ENCODE data around the gene TXNRD2. TPM values are rescaled to one million over a fixed set of nuclear protein-coding genes. Genes with fewer than 3 reads are reported as not detected.

TXNRD2 gene
- total and polyA plus RNA-seq, 2 donors (not counting 1 experiment from before 2014, with no cell fraction given), result 24.8 to 36.2 TPM

- H3K36me3 ChIP-seq (replicated peaks in 1 of 2; ENCODE audit: control extremely low read depth in 1 of 2, control insufficient read depth in 1 of 2, extremely low read depth in 1 of 2, insufficient read depth in 2 of 2, low read length in 1 of 2), result no peaks in the 10 kb centered on the region
- peaks cover 0 to 3% of the 10 kb centered on the region in 2 donors for H3K4me1 ChIP-seq (ENCODE audit: control insufficient read depth in 2 of 2, insufficient read depth in 2 of 2, low read length in 2 of 2)
- TF ChIP-seq CTCF (IDR thresholded peaks at IDR 0.05) (no peak), EZH2 (IDR thresholded peaks at IDR 0.05; ENCODE audit: borderline replicate concordance, insufficient read depth, low read depth, low read length, poor library complexity, severe bottlenecking) (no peak)
- no peak overlapping the region for H3K9ac ChIP-seq (ENCODE audit: low read length)
- ChIA-PET CTCF (interaction anchor here (7.2 kb wide), 1 partner anchor 38 kb away, joined by 65 read pairs; no protein-coding TSS in a partner anchor), POLR2A (no interaction called here)
- DNase-seq (no peak), ATAC-seq (ENCODE audit: low read depth) (no peak)
- Mint-ChIP-seq H3K4me3 (no peak overlapping the region), H3K27me3 (no peaks in the 10 kb centered on the region), H3K27ac (no peak overlapping the region), H3K9me3 (ENCODE audit: insufficient read depth) (no peaks in the 10 kb centered on the region), H3K4me1 (peaks cover 12% of the 10 kb centered on the region)
- H2AFZ ChIP-seq (ENCODE audit: insufficient read depth, low read depth, low read length, poor library complexity, severe bottlenecking), result no peak overlapping the region
- no peak overlapping the region for H3K4me2 ChIP-seq (replicated peaks; ENCODE audit: low read depth, low read length, poor library complexity, severe bottlenecking)
- 100% methylated on average over 1 of the region's 4 CpGs for WGBS (ENCODE audit: insufficient coverage)
- H3K79me2 ChIP-seq (ENCODE audit: control insufficient read depth, insufficient read depth, low read length), result no peaks in the 10 kb centered on the region
- H3K27ac ChIP-seq (ENCODE audit: low read length in 2 of 2), result no peak overlapping the region
- intact Hi-C loops (cut with micrococcal nuclease), result no loop called here
- no peaks in the 10 kb centered on the region for H3K9me3 ChIP-seq (ENCODE audit: control extremely low read depth in 1 of 3, control insufficient read depth in 2 of 3, insufficient read depth in 1 of 3, low read length in 2 of 3)
- no peaks in the 10 kb centered on the region for H3K27me3 ChIP-seq (replicated peaks in 1 of 4; ENCODE audit: control extremely low read depth in 1 of 4, control insufficient read depth in 3 of 4, insufficient read depth in 4 of 4, low read length in 3 of 4)
- H3K4me3 ChIP-seq (ENCODE audit: control extremely low read depth in 1 of 5, extremely low read depth in 1 of 5, insufficient read depth in 1 of 5, low read depth in 2 of 5, low read length in 4 of 5), result no peak overlapping the region
- H4K20me1 ChIP-seq (ENCODE audit: control insufficient read depth, insufficient read depth, low read length, poor library complexity, severe bottlenecking), result no peaks in the 10 kb centered on the region
These were observed 34.1 kb upstream of the TXNRD2 start for GRCh38 chr22:19975707-19976035.

GRCh38 chr22:19974935-19975706 lies 33.5 kb upstream of the TXNRD2 start:
- Histone ChIP-seq H3K27me3 (replicated peaks in 1 of 4; ENCODE audit: control extremely low read depth in 1 of 4, control insufficient read depth in 3 of 4, insufficient read depth in 4 of 4, low read length in 3 of 4) (no peaks in the 10 kb centered on the region), H3K79me2 (ENCODE audit: control insufficient read depth, insufficient read depth, low read length) (no peaks in the 10 kb centered on the region), H3K36me3 (replicated peaks in 1 of 2; ENCODE audit: control extremely low read depth in 1 of 2, control insufficient read depth in 1 of 2, extremely low read depth in 1 of 2, insufficient read depth in 2 of 2, low read length in 1 of 2) (no peaks in the 10 kb centered on the region), H3K9ac (ENCODE audit: low read length) (no peak overlapping the region), H2AFZ (ENCODE audit: insufficient read depth, low read depth, low read length, poor library complexity, severe bottlenecking) (no peak overlapping the region), H3K4me1 (ENCODE audit: control insufficient read depth in 2 of 2, insufficient read depth in 2 of 2, low read length in 2 of 2) (peaks cover 0 to 4% of the 10 kb centered on the region in 2 donors), H4K20me1 (ENCODE audit: control insufficient read depth, insufficient read depth, low read length, poor library complexity, severe bottlenecking) (no peaks in the 10 kb centered on the region), H3K4me2 (replicated peaks; ENCODE audit: low read depth, low read length, poor library complexity, severe bottlenecking) (no peak overlapping the region), H3K27ac (ENCODE audit: low read length in 2 of 2) (no peak overlapping the region), H3K9me3 (ENCODE audit: control extremely low read depth in 1 of 3, control insufficient read depth in 2 of 3, insufficient read depth in 1 of 3, low read length in 2 of 3) (no peaks in the 10 kb centered on the region), H3K4me3 (ENCODE audit: control extremely low read depth in 1 of 5, extremely low read depth in 1 of 5, insufficient read depth in 1 of 5, low read depth in 2 of 5, low read length in 4 of 5) (no peak overlapping the region)
- ATAC-seq (ENCODE audit: low read depth), result no peak
- Mint-ChIP-seq H3K9me3 (ENCODE audit: insufficient read depth) (no peaks in the 10 kb centered on the region), H3K4me1 (peaks cover 14% of the 10 kb centered on the region), H3K27ac (no peak overlapping the region), H3K27me3 (no peaks in the 10 kb centered on the region), H3K4me3 (no peak overlapping the region)
- DNase-seq, result no peak
- POLR2A ChIA-PET, result no interaction called here
- intact Hi-C loops (cut with micrococcal nuclease), result loop anchor here (5.0 kb wide), 1 partner anchor 157 kb away; the partner anchor contains the start of gene ZDHHC8
- CTCF ChIA-PET, result interaction anchor here (1.9 to 7.2 kb wide), 2 partner anchors 21 to 39 kb away, joined by 6 to 65 read pairs; no protein-coding TSS in a partner anchor
- TF ChIP-seq CTCF (IDR thresholded peaks at IDR 0.05) (no peak), EZH2 (IDR thresholded peaks at IDR 0.05; ENCODE audit: borderline replicate concordance, insufficient read depth, low read depth, low read length, poor library complexity, severe bottlenecking) (no peak)
- 27% methylated on average over 11 of the region's 13 CpGs for WGBS (ENCODE audit: insufficient coverage)
